ENCODE data around the gene GLI3. TPM values are rescaled to one million over a fixed set of nuclear protein-coding genes. Genes with fewer than 3 reads are reported as not detected.

Gene GLI3
- total RNA-seq, 1 experiment from 2014 or later, result 46.2 TPM

GRCh38 chr7:42065942-42066341, 171.1 kb downstream of the GLI3 start:
- POLR2A ChIA-PET, result no interaction called here

More at GRCh38 chr7:42065942-42066341, 171.1 kb downstream of the GLI3 start:
- H3K36me3 Mint-ChIP-seq, result no peaks in the 10 kb centered on the region
- no peaks in the 10 kb centered on the region for H3K27me3 Mint-ChIP-seq (ENCODE audit: low read depth)
- peaks cover 57% of the 10 kb centered on the region for H3K4me1 Mint-ChIP-seq
- TF ChIP-seq FOXJ3 (CRISPR knock-in tag; IDR thresholded peaks at IDR 0.05; ENCODE audit: borderline replicate concordance), result no peak
- TF ChIP-seq ZNF317 (CRISPR knock-in tag; IDR thresholded peaks at IDR 0.05; ENCODE audit: borderline replicate concordance, low read depth), result no peak
- no peak for TF ChIP-seq ATF1 (CRISPR knock-in tag; IDR thresholded peaks at IDR 0.05)
- no peak for TF ChIP-seq AR (CRISPR knock-in tag; IDR thresholded peaks at IDR 0.05)
- no peak for TF ChIP-seq ZNF423 (CRISPR knock-in tag; IDR thresholded peaks at IDR 0.05)
- TF ChIP-seq STAT6 (CRISPR knock-in tag; conservative IDR thresholded peaks at IDR 0.05; ENCODE audit: low read depth), result no peak
- no peak for TF ChIP-seq ZNF281 (CRISPR knock-in tag; IDR thresholded peaks at IDR 0.05)
- no peak for TF ChIP-seq ZSCAN18 (CRISPR knock-in tag; IDR thresholded peaks at IDR 0.05)
- TF ChIP-seq CREM (CRISPR knock-in tag; IDR thresholded peaks at IDR 0.05), result no peak
- TF ChIP-seq ATF6 (CRISPR knock-in tag; IDR thresholded peaks at IDR 0.05), result no peak
- TF ChIP-seq ZMAT4 (CRISPR knock-in tag; IDR thresholded peaks at IDR 0.05), result no peak
- TF ChIP-seq TEAD4 (CRISPR knock-in tag; IDR thresholded peaks at IDR 0.05), result no peak
- no peak for TF ChIP-seq ZNF671 (CRISPR knock-in tag; IDR thresholded peaks at IDR 0.05)
- no peak for TF ChIP-seq PREB (CRISPR knock-in tag; IDR thresholded peaks at IDR 0.05; ENCODE audit: borderline replicate concordance)
- TF ChIP-seq MXD4 (CRISPR knock-in tag; IDR thresholded peaks at IDR 0.05; ENCODE audit: borderline replicate concordance), result no peak
- no peak for TF ChIP-seq NR3C1 (CRISPR knock-in tag; conservative IDR thresholded peaks at IDR 0.05; ENCODE audit: low read depth)
- no peak for TF ChIP-seq RORB (CRISPR knock-in tag; IDR thresholded peaks at IDR 0.05)
- CTCF ChIA-PET, result interaction anchor here (1.3 kb wide), 1 partner anchor 680 kb away, joined by 3 read pairs; no protein-coding TSS in a partner anchor
- H3K4me3 Mint-ChIP-seq, result peak overlapping the region; percentile 4
- ATAC-seq (peak; percentile 73), DNase-seq (ENCODE audit: low spot score) (no peak)
- H3K27ac Mint-ChIP-seq, result peak overlapping the region; percentile 63
- H3K9me3 Mint-ChIP-seq, result no peaks in the 10 kb centered on the region

All from WTC11 (cell line).